Lower leg skin (tissue), 3 donors: Measurements from ENCODE around the gene ZNF107.

ENCODE experiments used
- CTCF ChIP-seq, 3 donors: fragments of 450-650 bp; IDR thresholded peaks; one replicate each; pipeline ENCODE4 v1.5.1; 2016; ENCODE audit warnings: antibody characterized with exemption in 3 of 3, mild to moderate bottlenecking in 3 of 3, moderate library complexity in 2 of 3
- POLR2A ChIP-seq, 2 donors: fragments of 450-650 bp; IDR thresholded peaks; one replicate each; pipeline ENCODE4 v1.6.1; 2016 to 2017; ENCODE audit warnings: antibody characterized with exemption in 2 of 2, mild to moderate bottlenecking in 1 of 2, moderate library complexity in 1 of 2

- no peak for TF ChIP-seq CTCF (IDR thresholded peaks at IDR 0.05)
- no peak for TF ChIP-seq POLR2A (IDR thresholded peaks at IDR 0.05)
These were observed 78.7 kb downstream of the ZNF107 start for GRCh38 chr7:64744680-64745079.
